Upper lobe of left lung (tissue), 4 donors: ENCODE measurements around the gene GABRB3.

Experiments used
- CTCF ChIP-seq, 6 experiments: fragments of 450-650 bp in 4 of 6; fragments of 200-600 bp in 2 of 6; sonication (generic) in 2 of 6; IDR thresholded peaks; one replicate each; pipeline ENCODE4 v1.5.1; 2016 to 2019; ENCODE audit warnings: antibody characterized with exemption in 6 of 6
- EP300 ChIP-seq, 4 donors: sonication (generic); formaldehyde crosslinking; IDR thresholded peaks; one replicate each; pipeline ENCODE4 v1.5.1; 2017; ENCODE audit warnings: antibody characterized with exemption in 4 of 4, control low read depth in 2 of 4
- POLR2A ChIP-seq, 4 donors: fragments of 450-650 bp; IDR thresholded peaks; one replicate each; pipeline ENCODE4 v1.5.1; 2016 to 2017; ENCODE audit warnings: antibody characterized with exemption in 4 of 4, mild to moderate bottlenecking in 2 of 4

GRCh38 chr15:26690778-26691177, 82.1 kb downstream of the GABRB3 start:
- no peak for TF ChIP-seq CTCF (IDR thresholded peaks at IDR 0.05)
- no peak for TF ChIP-seq POLR2A (IDR thresholded peaks at IDR 0.05)
- TF ChIP-seq EP300 (IDR thresholded peaks at IDR 0.05): no peak
